ENCODE results near the gene CFAP45.

Gene CFAP45

DNA sequence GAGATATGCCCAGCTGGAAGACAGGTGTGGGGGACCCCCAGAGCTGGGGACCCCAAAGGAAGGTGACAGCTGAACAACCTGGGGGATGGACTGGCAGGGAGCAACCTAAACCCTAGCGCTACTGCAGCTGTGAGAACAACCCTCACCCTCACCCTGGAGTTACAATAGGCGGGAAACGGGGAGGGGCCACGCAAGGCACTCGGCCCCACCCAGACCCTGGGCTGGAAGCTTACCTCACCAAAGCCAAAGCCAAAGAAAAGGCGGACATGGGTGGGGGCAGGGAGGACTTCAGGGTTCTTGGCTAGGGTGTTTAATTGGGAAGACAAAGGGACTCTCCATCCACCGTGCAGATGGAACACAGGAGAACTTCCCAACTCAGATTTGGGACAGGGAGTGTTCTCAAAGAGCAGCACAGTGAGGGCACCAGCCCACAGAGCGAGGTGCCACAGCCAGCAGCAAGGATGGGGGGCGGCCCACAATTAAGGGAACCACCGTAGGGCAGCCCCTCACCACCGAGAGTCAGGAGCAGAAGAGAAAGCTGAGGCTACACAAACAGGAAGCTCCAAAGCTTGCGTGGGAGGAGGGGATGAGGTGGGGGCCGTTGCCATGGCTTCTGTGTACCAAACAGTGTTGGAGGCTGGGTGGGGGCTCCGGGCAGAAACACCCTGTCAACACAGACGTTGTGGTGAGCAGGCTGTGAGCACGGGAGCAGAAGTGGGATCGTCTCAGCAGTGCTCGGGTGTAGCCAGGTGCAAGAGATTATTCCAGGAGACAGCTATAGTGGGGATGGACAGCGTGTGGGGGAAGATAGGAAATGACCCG is 23.4 kb upstream of the CFAP45 start:
- peak; percentile 33 to 67 (median 52) for DNase-seq

DNA sequence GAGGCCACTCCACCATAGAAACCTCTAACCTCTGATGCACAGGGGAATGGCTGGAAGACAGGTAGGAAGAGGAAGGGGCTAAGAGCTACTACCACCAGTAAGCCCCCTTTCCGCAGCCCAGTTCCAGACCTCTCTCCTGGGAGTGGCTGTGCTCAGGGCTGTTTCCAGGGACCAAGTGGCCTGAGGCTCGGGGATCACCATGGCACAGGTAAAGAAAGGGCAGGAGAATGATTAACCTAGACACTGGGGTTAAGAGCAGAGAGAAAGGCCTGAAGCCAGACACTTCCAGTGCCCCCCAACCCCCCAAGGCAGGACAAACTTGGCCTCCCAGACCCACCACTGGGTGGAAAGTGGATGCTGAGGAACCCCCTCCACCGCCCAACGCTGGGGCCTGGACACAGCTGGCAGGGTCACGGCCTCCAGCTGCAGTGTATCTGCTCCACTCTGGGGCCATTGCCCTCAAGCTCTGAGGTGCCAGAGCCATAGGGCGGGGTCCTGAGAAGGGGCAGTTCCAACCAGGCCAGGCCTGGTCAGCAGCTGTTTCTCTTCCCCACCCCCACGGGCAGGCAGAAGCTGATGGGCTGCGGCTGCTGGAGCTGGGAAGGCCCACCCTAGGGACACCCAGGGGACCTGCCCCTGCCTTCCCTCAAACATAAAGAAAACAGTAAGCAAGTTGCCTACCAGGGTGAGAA is 22.7 kb upstream of the CFAP45 start:
- no peak for DNase-seq

DNA sequence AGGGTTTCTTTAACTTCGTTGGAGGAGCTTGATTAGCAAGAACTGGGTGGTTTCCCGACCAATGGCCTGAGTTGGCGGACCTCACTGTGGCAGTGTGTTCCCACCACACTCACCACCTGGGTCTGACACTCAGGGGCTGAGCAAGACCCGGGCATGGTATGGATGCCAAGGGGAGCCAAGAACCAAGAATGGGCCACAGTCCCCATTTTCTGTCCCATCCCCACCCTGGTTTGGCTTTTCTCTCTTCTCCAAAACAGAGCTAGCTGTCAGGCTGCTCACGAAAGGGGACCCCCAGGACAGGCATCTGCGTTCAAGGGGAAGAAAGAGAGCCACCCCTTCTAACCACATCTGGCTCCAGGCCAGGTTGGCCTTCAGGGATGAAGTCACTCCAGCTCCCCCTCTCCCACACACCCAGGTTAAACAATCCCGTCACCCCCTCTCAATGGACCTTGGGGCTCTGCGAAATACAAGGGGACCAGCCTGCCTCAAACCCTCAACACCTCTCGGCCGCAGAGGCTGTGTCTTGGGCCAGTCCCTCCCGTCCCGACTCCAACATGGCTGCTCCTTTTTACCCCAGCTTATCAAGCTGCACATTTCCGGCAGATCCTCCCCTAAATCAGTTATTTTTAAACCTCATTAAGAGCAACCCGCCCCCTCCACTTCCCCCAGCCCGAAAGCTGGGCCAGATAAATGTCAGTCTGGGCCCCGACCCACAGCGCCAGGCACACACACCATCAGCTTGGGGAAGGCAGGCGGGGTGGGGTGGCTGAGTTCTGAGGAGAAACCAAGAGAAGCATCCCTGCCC is 21.9 kb upstream of the CFAP45 start:
- peak in 1 of 4 experiments; percentile 12 for DNase-seq

DNA sequence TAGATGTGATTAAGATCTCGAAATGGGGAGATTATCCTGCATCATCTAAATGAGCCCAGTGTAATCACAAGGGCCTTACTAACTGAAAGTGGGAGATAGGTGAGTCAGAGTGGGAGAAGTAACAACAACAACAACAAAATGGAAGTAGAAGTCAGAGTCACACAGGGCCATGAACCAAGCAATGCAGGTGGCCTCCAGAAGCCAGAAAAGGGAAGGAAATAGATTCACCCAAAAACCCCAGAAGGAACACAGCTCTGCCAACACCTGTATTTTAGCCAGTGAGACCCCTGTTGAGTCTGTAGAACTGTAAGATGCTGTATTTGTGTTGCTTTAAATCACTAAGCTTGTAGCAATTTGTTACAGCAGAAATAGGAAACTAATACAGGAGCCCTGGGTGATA is 21.3 kb upstream of the CFAP45 start:
- no peak for DNase-seq

DNA sequence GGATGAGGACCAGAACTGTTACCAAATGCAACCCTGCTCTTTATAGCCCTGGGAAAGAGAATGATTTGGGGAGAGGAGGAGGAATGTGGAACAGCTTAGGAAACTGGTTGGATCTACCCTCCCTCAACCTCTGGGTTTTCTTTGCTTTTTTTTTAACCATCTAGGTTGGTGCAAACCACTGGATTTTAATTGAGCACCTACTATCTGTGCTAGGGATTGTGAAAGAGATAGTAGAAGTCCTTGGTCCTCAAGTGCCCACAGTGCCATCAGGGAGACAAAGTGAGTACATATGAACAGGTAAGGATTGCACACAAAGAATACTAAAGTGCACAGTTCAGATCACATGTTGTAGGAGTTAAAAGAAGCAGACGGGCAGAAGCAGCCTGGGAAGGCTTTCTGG is 20.7 kb upstream of the CFAP45 start:
- no peak for DNase-seq

DNA sequence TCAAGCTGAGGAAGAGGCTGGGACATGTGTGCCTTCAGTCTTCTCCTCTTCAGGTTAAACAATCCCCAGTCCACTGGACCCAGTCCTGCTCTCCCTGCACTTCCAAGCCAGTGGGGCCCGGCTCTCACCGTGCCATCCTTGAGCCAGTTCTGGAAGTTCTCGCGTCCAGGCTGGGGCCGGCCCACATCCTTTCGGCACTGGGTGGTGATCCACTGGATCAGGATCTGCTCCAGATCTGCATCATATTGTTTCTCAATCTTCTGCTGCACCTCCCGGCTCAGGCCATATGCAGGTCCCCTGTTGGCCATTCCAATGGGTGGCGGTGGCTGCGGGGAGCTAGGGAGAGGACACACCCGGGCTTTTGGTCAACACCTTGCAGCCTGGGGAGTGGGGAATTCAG is 20.2 kb upstream of the CFAP45 start:
- DNase-seq = no peak

DNA sequence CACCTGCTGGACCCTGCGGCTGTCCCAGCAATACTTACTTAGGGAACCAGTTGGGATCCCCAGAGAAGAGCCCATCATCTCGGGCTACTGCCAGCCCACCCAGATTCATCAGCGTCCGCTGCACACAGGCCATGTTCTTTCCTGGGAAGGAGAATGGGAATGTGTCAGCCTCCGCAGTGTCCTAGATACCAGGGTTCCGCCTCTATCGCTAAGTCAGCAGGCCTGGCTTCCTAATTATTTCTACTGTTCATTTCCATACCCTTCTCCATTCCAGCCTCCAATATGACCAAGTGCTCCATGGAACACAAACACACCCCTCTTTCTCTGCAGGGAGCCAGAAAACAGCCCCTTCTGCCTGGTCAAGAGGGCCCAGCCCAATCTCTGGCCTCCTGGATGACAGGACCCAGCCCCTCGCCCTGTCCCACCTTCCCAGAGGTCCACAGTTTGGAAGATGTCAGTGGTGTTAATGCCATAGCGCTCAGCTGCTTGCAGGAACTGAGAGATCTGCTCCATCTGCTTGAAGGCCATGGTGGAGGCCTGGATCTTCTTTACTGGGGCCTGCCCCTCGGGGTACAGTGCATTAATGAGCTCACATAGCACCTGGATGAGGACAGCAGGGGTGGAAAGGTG is 19.4 kb upstream of the CFAP45 start:
- no peak for DNase-seq

DNA sequence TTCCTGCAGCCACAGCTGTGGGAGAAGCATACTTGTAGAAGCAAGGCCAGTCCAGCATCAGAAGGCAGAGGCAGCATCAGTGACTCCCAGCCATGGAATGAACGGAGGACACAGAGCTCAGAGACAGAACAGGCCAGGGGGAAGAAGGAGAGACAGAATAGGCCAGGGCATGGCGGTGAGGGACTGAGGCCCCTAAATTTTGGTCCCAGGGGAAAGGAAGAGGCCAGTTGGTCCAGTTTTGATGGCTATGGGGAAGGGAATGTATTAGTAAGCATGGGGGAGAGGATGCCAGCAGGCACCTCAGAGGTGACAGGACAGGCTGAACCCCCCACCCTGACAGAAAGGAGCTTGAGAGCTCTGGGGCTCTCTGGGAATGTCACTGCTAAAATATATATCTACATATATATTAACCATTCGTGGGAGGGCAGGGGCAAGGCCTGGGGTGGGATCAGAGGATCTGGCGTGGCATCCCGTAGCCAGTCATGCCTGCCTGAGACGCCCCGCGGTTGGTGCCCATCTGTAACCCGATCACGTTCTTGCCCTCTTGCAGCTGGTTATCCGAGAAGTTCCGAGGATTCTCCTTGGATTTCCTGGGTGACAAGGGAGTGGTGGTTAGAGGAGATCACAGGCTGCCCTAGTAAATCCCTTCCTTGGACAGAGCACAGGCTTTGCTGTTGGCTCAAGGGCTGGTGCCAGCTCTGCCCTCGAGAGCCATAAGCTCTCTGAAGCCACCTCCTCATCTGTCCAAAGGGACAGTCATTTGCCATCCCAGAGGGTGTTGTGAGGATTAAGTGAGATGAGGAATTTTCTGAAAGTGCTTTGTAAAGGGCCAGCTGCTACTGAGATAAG is 18.6 kb upstream of the CFAP45 start:
- DNase-seq = no peak

DNA sequence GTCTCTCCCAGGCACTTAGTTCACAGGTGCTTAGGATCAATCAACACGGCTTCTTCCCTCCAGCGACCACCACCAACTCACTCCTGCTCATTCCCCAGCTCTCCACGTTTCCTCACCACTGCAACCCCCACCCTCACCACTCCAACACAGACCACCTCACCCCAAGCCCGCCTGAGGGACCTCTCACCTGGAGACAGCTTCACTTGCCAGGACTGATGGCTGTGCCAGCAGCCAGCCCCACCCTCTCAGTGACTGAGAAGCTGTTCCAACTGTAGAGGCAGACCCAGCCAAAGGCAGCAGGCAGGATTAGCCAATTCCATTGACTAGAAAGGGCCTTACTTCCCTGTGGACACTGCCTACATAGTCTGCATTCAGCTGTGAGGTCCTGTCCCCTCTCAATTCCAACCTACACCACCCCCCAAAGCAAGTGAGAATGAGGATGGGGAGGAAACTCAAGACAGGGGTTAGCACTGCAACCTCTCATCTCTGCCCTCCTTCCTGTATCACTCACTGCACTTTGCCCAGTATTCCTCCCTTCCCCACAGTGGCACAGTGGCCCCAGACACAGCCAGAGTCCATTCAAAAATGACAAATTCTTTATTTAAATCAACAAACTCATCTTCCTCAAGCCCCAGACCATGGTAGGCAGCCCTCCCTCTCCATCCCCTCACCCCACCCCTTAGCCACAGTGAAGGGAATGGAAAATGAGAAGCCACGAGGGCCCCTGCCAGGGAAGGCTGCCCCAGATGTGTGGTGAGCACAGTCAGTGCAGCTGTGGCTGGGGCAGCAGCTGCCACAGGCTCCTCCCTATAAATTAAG is 17.8 kb upstream of the CFAP45 start:
- DNase-seq = no peak

DNA sequence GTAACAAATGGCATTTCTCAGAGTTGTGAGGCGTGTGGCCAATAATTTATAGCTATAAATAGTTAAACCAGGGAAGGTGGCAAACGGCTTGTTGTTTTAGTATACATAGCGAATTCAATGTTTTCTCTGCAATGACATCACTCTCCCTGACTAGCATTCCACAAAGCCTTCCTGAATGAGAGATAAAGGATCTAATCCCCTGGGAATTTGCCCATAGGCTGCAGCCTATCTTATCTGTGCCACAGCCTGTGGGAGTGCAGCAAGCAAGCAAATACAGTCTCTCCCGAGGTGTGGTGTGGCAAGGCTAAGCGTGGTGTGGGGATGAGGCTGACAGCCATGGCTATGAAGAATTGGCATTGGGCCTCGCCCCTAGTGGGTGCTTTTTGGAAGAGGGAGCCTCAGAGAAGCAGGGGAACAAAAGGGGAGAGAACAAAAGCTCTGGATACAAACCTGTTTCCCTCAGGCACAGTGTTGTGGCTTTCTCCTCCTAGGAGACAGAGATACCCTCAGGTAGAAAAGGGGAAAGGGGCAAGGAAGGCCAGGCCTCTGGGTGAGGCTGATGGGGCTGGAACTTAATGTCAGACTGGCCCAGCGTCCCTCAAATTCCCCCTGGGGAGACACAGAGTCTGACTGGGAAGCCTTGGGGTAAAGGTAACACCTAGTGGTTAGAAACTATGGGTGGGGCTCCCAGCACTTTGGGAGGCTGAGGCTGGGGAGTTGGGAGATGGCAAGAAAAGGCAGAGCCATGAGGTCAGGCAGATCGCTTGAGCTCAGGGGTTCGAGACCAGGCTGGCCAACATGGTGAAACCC is 16.5 kb upstream of the CFAP45 start:
- DNase-seq = no peak

DNA sequence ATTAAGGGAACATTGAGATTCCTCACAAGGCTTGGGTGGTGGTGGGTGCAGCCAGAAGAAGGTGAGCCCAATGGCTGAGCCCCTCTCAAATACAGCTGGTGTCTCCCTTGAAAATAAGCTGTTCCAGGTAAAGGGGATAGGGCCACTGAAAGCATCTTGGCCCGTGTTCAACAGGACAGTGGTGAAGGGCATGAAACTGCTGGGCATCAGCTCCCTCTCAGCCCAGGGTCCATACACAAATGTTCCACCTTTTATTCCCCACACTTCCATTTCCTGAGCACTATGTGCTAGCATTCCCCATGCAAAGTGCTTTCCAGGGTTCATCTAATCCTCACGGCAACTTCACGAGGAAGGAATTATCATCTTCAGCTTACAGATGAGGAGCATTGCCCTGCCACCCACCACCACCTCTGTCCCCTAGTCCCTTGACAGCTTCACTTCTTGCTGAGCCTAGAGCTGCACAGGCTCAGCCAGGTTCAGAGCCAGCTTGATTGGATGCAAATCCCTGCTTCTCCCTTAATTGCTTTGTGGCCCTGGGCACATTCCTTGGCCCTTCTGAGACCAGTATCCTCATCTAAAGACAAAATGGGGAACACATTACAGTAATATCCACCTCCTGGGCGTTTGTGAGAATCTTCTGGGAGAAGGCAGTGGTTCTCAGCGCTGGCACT is 15.7 kb upstream of the CFAP45 start:
- DNase-seq = no peak

DNA sequence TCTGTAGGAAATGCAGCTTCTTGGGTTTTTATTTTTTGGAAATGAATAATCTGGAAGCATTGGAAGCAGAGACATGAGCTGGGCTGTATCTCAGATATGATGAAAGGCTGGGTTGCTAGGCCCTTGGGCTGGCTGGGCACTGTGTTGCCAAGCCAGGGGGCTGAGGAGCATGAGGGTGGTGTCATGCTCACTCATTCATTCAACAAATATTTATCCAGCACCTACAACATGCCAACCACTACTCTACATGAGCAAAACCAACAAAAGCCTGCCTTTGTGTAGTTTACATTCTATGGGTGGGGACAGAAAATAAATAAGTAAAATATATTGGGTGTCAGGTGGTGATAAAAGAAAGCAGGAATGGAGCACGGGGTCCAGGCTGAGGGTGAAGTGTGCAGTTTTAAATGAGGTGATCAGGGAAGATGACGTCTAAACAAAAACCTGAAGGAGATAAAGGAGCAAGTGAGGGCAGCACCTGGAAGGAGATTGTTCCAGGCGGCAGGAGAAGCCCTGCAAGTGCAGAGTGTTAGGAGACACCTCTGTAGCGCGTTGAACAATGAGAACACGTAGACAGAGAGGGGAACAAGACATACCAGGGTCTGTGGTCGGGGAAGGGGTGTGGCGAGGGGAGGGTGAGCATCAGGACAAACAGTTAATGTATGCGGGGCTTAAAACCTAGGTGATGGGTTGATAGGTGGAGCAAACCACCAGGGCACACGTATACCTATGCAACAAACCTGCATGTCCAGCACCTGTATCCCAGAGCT is 14.5 kb upstream of the CFAP45 start:
- no peak for DNase-seq

DNA sequence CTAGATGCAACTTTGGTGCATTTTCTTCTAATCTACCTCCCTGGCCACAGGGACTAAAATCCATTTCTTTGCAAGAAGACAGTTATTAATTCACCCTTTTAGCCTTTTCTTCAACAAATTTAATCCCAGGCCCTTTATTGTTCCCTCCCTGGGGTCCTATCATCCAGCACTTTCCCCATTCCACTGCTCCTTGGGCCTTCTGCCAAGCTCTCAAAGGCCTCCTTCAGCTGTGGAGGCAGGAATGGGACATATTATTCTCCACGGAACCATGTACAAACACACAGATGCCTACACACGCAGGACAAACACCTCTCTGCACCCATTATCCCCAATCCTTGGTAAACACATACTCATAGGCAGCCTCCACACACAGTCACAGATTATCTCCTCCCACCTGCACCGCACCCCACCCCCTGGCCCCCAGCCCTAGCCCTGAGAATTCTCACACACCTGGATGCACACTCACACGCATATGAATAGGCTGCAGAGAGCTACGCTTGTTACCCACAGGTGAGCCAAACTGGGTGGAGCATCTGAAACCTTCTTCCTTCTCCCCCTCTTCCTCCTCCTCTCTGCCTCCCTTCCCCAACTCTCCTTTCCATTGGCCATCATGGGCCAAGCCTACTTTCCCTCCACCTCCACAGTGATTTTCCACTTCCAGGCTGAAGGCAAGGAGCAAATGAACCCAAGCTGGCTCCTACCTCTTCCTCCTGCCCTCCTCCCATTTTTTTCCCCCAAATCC is 13.7 kb upstream of the CFAP45 start:
- DNase-seq = no peak

DNA sequence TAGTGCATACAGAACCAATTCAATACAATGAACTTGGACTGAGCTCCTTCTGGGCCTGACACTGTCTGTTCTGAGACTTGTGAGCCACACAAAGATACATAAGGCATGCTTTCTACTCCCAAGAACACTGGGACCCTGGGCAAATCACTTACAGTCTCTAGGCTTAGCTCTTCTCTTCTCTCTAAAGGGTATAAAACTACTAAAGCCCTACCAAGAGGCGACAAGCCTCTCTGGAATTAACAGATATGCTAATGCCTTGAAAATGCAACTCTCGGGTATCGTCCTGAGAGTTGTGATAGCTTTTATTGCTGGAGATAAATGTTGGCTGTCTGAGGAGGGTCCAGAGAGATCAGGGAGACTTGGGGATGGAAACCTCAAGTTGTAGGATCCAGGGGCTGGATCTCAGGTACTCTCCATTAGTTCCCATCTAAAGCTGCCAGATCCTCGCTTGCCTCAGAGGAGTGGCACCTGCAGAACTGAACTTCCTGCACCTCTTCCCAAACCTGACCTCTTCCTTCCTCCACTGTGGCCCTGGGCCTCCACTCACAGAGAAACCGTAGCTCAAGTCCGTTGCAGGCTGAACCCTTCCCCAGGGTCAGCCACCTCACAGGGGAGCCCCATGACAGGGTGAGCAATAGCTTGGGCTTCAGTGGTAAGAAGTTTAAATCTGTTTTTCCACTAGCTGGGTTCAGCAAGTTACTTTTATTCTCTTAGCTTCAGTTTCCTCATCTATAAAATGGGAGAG is 11.5 kb upstream of the CFAP45 start:
- no peak for DNase-seq

DNA sequence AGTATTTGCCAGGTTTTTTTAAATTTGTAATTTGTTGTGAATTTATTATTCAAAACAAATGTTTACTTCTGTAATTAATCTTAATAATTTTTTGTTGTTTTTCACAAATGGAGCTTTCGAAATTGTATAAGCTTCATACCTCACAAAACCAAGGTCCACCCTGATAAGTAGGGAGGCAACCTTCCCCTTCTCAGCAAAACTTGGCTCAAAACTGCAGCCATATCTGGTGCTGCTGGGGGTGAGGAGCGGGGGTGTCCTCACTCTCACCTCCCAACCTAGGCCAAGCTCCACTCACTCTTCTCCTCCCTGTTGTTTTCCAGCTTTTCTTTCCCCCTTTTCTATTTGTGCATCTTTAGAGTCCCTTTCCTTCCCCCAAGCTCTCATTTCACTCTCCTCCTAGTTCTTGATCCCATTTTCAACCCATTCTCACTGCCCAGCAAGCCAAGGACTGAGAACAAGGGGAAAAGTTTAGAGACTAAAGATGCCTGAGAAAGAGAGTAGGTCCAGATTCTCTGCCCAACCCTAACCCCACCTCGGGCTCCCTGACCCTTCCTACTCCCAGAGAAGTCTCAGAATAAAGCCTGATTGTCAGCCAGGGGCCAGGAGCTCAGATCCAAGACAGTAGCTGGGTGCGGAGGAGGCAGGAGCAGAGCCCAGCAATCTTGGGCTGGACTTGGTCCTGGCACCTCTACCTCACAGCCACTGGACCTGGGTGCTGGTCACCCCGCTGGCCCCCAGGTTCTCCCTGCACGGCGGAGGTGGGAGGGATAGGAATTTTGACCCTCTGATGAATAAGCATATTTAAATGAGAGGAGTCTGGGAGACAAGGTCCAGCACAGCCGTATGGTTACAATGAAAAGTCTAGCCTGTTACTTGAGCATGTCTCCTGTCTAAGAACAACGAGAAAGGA is 8.3 kb upstream of the CFAP45 start:
- DNase-seq = no peak

DNA sequence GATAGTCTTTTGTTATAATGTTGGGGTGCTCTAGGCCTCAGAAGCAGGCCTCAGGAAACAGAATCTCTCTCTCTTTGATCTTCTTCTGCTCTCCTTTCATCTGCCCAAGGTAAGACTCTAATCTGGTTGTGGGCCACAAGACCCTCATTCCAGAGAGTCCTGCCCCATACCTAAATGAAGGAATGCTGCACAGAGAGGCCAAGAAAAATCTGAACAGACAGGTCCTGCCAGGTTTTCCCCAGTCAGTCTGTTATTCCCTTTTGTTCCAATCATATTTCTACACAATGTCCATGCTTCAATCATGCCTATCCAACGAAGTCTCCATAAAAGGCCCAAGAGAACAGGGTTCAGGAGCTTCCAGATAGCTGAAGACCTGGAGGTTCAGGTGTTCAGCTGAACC is 7.0 kb upstream of the CFAP45 start:
- no peak for DNase-seq
